ENCODE measurements around the gene PRPF39.

GRCh38 chr14:45065540-45065939, 18.4 kb upstream of the PRPF39 start:
- TF ChIP-seq CTCF (IDR thresholded peaks at IDR 0.05) (no peak), EP300 (IDR thresholded peaks at IDR 0.05) (no peak)

Data from tibial nerve (tissue), 4 donors.